GM21737 (cell line): Measurements from ENCODE around the gene TTLL6.

Experiments
- ATAC-seq: cut with Tn5 transposase; IDR thresholded peaks from one replicate; pipeline ENCODE4 v1.9.1; 2021; ENCODE audit warnings: mild to moderate bottlenecking, moderate library complexity; ENCODE audit not compliant: unreplicated experiment

Gene TTLL6

GRCh38 chr17:48745381-48746275 lies 71.4 kb downstream of the TTLL6 start:
- ATAC-seq, result no peak

DNA sequence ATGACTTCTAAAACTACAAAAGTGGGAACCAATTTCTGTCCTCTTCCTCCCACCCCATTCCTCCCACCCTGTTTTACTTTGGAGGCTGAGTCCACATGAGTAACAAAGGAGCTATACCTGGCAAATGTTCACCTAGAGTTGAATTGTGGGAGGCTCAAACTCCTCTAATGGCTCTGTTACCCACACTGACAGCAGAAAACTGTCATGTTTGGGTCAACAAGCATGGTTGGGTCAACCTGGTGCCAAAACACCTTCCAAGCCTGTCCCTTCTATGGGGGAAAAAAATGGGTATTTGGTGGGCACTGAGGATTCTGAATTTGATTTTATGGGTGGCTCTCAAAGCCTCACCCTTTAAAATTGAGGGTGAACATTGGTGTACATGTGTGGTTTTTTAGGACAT lies 76.5 kb downstream of the TTLL6 start:
- no peak for ATAC-seq

DNA sequence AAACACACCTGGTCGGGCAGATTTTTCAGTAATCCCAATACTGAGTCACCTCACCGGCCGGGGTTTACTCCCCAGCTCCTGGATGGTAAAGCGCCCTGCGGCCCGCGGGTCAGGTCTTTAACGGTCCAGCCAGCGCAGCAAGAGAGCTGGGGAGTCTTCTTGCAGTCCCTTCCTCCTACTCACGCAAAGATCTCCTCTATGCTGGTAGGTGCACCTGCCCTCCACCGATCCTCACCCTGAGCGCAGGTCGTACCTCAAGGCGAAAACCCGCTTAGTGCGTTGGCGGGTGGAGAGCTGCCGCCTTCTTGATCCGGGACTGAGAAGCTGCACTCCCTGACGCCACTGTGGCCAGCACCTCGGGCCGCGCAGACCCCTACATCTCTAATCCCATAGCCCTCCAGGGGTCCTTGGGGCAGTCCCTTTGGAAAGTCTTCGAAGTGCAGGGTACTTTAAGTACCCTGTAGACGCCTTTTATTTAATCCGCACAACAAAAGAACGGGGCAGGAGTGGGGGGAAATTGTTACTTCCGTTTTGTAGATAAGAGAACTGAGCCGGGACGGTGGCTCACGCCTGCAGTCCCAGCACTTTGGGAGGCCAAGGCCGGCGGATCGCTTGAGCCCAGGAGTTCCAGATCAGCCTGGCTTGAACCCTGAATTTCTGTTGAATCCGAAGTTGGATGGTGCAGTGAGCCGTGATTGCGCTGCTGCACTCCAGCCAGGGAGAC lies 78.1 kb downstream of the TTLL6 start:
- no peak for ATAC-seq

- no peak for ATAC-seq
Measured at GRCh38 chr17:48738424-48738802, 78.6 kb downstream of the TTLL6 start.

DNA sequence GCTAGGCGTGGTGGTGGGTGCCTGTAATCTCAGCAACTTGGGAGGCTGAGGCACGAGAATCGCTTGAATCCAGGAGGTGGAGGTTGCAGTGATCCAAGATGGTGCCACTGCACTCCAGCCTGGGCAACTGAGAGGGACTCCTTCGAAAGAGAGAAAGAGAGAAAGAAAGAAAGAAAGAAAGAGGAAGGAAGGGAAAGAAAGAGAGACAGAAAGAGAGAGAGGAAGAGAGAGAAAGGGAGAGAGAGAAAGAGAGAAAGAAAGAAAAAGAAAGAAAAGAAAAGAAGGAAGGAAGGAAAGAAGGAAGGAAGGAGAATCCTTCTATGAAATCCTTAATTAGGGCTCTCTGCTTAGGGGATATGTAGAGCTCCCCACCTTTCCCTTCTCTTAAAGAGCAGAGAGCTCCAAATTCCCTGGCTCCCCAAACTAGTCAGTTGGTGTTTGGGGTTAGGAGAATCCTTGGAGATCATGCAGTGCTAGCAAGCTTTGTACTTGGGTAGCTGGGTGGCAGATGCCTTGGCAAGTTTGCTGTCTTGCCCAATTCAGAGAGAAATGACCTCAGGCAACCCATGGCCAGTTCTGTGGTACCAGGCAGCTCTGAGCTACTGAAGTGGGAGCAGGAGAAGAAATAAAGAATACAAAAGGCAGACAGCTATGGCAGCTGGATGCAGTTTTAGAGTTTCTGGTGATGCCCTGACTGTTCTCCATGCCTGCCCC lies 79.5 kb downstream of the TTLL6 start:
- ATAC-seq, result no peak

- ATAC-seq, result no peak
Measured at GRCh38 chr17:48735062-48735351, 82.0 kb downstream of the TTLL6 start.

DNA sequence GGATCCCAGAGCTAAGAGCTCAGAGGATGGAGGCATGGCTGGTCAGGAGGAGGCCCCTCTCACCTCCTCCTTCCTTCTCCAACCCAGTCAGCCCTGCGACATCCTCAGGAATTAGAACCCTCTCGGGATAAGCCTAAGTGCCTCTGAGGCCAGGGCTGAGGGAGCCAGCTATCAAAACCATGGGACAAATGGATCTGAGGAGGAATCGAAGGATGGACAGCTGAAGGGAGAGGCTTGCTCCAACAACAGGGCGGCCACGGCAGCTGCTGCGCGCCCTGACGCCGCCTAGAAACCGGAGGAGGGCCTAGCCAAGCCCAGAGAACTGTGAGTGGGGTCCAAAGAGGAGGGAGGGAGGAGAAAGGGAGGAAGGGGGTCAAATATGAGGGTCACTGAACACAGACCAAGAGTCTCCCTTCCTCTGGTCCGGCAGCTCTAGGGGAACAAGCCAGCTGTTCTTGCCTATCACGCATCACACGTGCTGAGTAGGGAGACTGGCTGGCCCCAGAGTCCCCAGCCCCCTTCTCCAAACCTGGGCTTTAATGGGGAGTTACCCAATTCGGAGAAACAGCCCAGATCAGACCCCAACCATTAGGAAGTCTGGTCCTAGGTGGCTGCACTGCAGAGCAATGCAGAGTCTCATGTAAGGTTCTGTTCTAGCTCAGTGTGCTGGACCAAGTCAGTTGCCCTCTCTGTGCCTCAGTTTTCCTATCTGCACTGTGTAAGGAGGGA lies 82.5 kb downstream of the TTLL6 start:
- no peak for ATAC-seq

DNA sequence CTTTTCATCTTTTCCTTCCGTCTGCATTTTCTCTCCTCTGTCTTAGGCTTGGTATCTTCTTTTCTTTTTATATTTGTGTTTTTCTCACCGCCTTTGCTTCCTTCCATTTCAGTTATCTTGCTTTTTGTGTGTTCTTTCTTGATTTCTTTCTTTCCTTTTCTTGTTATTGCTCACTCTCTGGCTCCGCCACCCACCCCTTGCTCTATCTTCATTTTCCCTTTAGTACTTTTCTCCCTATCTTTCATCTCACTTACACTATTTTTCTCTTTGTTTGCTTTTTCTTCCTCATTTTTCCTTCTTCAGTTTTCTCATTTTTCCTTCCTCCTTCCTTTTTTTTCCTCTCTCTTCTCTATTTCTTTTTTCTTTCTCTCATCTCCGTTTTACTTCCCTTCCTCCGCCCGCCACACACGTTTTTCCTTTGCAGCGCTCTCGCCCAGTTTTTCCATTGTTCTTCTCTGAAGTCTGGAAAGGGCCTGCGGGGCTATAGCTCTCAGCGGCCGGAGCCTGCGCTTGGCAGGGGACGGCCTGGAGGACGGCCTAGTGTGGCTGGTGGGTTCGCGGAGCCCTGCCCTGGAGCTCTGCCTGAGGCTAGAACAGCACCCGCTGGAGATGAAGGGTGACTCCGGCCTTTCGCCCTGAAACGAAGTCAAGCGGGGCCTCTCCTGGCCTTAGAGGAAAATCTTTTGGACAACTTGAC lies 83.2 kb downstream of the TTLL6 start:
- ATAC-seq, result no peak

DNA sequence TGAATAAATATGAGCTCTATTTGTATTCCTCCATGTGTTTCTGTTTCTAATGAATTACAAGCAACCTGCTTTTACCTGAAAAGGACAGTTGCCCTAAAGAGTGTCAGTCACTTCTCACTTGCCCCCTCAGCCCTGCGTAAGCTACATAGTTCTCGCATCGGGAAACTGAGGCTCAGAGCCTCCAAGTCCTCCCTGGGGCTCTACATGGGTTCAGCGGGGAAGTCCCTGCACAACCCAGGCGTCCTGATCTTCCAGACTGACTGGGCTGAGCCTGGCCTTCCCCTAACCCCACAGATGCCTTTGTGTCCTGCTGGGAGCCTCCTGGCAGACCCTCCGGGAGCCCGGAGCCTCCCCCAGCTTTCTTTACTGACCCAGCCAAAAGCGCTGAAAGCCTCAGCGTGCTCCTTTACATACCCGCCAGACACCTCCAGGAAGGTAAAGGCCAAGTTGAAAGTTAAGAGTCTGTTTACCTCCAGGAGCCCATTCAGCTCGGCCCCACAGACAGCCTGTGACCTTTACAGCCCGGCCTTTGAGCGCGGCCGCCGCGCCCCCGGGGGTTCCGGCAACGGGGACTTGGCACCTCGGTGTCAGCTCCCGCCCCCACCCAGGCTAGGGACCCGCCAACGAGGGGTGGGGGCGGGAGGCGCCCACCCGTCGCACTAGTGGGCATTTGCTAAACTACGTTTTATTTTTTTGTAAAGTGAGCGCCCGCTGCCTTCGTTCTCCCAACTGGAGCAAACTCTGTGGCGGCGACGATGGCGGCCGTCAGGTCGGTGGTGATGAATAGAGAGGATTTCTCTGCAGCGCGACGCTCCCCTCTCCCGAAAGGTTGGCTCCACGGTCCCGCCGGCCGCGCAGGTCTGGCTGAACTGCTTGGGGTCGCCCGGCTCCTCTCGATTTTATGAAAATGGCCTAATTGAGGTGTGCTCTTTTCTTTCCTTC lies 84.1 kb downstream of the TTLL6 start:
- no peak for ATAC-seq

- no peak for ATAC-seq
Measured at GRCh38 chr17:48731355-48731754, 85.7 kb downstream of the TTLL6 start.

GRCh38 chr17:48730240-48730550 lies 86.8 kb downstream of the TTLL6 start:
- ATAC-seq, result no peak

GRCh38 chr17:48729335-48730239 lies 87.4 kb downstream of the TTLL6 start:
- no peak for ATAC-seq

DNA sequence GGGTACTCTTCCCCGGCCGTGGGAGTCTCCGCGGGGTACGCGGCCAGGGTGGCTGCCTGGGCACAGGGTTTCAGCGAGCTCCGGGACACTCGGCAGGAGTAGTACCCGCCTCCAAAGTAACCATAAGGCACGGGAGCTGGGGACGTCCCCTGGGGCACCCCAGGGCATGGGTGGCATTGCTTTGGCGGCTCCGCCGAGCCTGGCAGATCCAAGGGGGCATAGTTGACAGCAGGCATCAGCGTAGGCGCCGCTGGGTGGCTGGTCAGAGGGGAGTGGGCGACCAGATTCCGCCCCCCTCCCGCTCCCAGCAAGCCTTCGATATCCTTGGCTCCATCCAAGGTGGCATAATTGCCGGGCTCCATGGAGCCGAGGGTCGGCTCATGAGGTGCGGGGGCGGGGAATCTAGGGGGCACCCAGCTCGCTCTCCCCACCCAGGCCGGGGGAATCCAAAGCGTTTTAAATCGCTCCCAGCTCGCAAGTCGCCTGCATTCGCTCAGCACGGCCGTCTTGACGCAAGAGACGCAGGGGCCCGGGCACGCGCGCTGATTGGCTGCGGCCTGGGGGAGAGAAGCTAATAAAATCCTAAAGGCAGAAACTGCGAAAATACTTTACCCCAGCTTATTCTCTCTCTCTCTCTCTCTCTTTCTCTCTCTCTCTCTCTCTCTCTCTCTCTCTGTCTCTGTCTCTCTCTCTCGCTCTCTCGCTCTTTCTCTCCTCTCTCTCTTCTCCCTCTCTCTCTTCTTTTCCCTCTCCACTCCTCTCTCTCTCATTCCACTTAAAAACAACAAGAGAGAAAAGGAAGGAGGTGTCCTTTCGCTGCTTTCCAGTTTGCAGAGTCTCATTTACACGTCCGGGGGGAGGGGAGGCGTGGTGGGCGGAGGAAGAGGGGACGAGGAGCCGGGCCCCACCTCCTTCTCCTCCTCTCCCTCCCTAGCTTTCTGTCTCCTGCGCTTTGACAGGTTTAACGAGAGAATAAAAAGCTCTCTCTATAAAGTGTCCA lies 88.5 kb downstream of the TTLL6 start, which contains the start of gene HOXB13:
TSS of gene HOXB13 (minus strand) at position 519 of the 1,000 bp plus-strand sequence. CDS start at position 362, 157 bp downstream.
- ATAC-seq, result no peak

DNA sequence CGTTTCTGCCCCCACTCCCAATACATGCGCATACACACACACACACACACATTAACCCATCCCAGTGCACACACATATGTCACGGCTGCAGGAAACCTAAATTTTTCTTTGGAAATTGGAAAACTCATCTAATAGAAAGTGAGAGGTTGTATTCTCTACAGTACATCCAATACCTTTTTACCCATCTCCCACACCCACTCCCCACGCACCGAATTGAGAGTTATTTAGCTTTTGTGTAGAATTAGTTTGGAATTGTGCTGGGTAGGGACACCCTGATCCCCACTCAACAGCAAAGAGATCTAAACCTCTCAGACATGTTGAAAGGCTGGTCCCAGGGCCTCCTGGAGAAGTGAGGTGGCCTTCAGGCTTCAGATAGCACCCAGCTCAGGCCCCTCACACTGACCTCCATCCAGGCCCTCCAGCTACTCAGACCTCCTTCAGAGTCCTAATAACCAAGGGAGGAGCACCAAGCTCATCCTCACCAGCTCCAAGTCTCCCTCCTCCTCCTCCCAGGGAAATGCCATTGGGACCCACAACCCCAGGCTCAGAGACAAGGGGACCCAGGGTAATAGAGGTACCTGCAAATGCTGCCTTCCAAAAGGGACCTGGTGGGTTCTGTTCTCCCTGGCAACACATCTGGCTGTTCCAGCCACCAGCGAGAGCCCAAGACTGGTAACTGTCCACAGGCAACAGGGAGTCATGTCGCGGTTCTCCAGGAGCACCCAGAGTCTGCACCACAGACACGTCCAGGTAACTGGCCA lies 89.4 kb downstream of the TTLL6 start:
- ATAC-seq, result no peak

DNA sequence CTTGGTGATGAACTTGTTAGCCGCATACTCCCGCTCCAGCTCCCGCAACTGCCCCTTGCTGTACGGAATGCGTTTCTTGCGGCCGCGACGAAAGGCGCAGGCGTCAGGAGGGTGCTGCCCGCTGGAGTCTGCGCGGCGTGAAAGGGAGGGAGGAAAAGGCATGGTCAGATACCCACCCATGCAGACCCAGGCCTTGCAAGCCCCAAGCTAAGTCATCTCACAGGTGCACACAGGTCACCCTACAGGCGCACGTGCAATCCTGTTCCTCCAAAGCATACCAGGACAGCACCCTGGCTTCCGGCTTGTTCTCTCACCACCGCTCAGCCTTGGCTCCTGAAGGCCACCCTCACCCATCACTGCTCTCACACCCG lies 90.1 kb downstream of the TTLL6 start:
- no peak for ATAC-seq

GRCh38 chr17:48726114-48726915 lies 90.7 kb downstream of the TTLL6 start:
- no peak for ATAC-seq
